Left ventricle myocardium inferior (tissue), 1 donor: ENCODE data around the gene FARS2. TPM values are rescaled to one million over a fixed set of nuclear protein-coding genes. Genes with fewer than 3 reads are reported as not detected.

Experiments used
- DNase-seq: peaks from one replicate; pipeline ENCODE4 v3.0.0-alpha.2; 2020
- H3K27ac ChIP-seq: fragments of 200-600 bp; replicated peaks from 2 replicates; pipeline ENCODE4 v1.8.0; 2021
- H3K27me3 ChIP-seq: fragments of 200-600 bp; 2 replicates; pipeline ENCODE4 v1.8.0; 2021; ENCODE audit warnings: low read depth
- H3K36me3 ChIP-seq: fragments of 200-600 bp; 2 replicates; pipeline ENCODE4 v1.8.0; 2021
- H3K4me1 ChIP-seq: fragments of 200-600 bp; 2 replicates; pipeline ENCODE4 v1.8.0; 2021
- H3K4me3 ChIP-seq: fragments of 200-600 bp; 2 replicates; pipeline ENCODE4 v1.8.0; 2021; ENCODE audit warnings: mild to moderate bottlenecking, moderate library complexity
- H3K9me3 ChIP-seq: fragments of 200-600 bp; replicated peaks from 2 replicates; pipeline ENCODE4 v1.8.0; 2021
- intact Hi-C: fragments of 100-400 bp; cut with micrococcal nuclease; formaldehyde crosslinking; loops from one replicate; pipeline ENCODE4 v1.11.0; 2022
- total RNA-seq: library from RNA; stranded (reverse); fragmentation: NEBNext Ultra II Directional; extraction: Animal tissue kit (Norgen Biotek cat#: 25700); gene quantifications from one replicate; pipeline ENCODE4 v1.2.1, GENCODE V29; 2021
- TF ChIP-seq, protein P1 (sequence below): fragments of 200-600 bp; IDR thresholded peaks from 2 replicates; pipeline ENCODE4 v1.8.0; 2021; ENCODE audit warnings: antibody characterized with exemption, mild to moderate bottlenecking, borderline replicate concordance
- donor health status: DM: no; HTN: yes; CAD: no; lungs with severe emphysema.

FARS2 gene
- total RNA-seq, 1 donor from 2014 or later: 16.7 TPM

GRCh38 chr6:5260111-5260620, 1.1 kb upstream of the FARS2 start:
- no peak for DNase-seq
- intact Hi-C loops: no loop called here
- TF ChIP-seq, protein P1, sequence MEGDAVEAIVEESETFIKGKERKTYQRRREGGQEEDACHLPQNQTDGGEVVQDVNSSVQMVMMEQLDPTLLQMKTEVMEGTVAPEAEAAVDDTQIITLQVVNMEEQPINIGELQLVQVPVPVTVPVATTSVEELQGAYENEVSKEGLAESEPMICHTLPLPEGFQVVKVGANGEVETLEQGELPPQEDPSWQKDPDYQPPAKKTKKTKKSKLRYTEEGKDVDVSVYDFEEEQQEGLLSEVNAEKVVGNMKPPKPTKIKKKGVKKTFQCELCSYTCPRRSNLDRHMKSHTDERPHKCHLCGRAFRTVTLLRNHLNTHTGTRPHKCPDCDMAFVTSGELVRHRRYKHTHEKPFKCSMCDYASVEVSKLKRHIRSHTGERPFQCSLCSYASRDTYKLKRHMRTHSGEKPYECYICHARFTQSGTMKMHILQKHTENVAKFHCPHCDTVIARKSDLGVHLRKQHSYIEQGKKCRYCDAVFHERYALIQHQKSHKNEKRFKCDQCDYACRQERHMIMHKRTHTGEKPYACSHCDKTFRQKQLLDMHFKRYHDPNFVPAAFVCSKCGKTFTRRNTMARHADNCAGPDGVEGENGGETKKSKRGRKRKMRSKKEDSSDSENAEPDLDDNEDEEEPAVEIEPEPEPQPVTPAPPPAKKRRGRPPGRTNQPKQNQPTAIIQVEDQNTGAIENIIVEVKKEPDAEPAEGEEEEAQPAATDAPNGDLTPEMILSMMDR: no peak
- H3K27ac ChIP-seq: peak overlapping the region; percentile 96
- H3K27me3 ChIP-seq: no peaks in the 10 kb centered on the region
- H3K4me1 ChIP-seq: peaks cover 35% of the 10 kb centered on the region
- H3K9me3 ChIP-seq: no peaks in the 10 kb centered on the region
- H3K4me3 ChIP-seq: peak overlapping the region; percentile 82
- H3K36me3 ChIP-seq: no peaks in the 10 kb centered on the region

DNA sequence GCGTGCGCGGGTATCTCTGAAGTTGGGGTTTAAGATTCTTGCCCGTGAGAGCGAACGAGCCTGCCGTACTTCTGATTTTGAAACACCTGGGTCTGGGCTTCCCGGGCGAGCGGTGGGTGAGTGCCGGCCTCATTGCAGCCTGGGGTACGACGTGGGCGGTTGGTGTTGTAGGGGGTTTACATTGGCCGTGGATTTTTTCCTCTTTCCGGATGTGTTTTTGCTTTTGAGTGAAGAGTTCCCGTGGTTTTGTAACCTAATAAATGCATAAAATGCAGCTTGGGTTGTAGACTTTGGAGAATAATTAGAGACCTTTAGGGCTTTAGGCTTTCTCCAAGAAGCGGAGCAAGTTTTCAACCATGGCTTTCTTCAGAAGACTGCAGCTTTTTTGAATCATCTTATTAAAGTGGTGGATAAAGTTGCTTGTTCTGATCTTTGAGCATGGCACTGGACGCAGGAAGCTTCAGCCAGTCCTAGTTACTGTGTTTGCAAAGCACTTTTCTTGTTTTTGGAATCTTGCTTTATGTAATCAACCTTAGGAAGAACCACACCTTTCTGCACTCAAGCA, 314 bp downstream of the FARS2 start:
- DNase-seq: no peak
- Histone ChIP-seq H3K36me3 (no peaks in the 10 kb centered on the region), H3K27ac (peak overlapping the region; percentile 96), H3K9me3 (no peaks in the 10 kb centered on the region), H3K27me3 (no peaks in the 10 kb centered on the region), H3K4me1 (peaks cover 35% of the 10 kb centered on the region), H3K4me3 (peak overlapping the region; percentile 82)
- TF ChIP-seq, protein P1: no peak
- intact Hi-C loops: no loop called here

- Histone ChIP-seq H3K4me1 (peaks cover 16% of the 10 kb centered on the region), H3K4me3 (no peak overlapping the region), H3K9me3 (no peaks in the 10 kb centered on the region), H3K36me3 (no peaks in the 10 kb centered on the region), H3K27me3 (no peaks in the 10 kb centered on the region), H3K27ac (no peak overlapping the region)
- TF ChIP-seq, protein P1: no peak
- intact Hi-C loops: no loop called here
- DNase-seq: no peak
These were observed 5.1 kb downstream of the FARS2 start for GRCh38 chr6:5266423-5266822.

DNA sequence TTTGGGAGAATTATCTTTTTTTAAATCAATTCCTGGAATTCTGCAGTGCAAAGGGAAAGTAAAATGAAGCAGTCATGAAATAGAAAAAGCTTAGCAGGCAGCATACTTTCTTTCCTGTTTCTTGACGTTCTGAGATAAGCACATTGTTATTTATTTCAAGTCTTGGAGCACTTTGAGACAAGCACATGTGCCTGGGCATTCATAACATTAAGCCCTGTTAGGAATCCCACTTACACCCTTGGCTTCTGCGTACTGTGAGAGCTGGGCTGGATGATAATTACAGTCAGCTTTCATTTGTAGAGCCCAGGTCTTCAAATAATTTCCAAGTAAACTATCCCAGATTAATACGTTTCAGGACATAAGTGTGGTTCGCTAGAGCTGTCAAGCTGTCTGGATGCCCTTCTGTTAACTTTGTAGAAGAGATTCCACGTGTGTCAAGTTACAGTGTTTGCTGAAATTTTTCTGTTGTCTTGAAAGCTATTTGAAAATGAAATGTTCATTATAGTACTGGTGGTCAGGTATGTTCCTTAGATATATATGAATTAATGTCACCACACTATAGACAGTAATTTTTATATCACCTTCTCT, 8.9 kb downstream of the FARS2 start:
- no peak overlapping the region for H3K27ac ChIP-seq
- no peak overlapping the region for H3K4me3 ChIP-seq
- intact Hi-C loops: no loop called here
- no peaks in the 10 kb centered on the region for H3K4me1 ChIP-seq
- no peaks in the 10 kb centered on the region for H3K27me3 ChIP-seq
- TF ChIP-seq, protein P1: no peak
- no peak for DNase-seq
- no peaks in the 10 kb centered on the region for H3K36me3 ChIP-seq
- H3K9me3 ChIP-seq: no peaks in the 10 kb centered on the region

DNA sequence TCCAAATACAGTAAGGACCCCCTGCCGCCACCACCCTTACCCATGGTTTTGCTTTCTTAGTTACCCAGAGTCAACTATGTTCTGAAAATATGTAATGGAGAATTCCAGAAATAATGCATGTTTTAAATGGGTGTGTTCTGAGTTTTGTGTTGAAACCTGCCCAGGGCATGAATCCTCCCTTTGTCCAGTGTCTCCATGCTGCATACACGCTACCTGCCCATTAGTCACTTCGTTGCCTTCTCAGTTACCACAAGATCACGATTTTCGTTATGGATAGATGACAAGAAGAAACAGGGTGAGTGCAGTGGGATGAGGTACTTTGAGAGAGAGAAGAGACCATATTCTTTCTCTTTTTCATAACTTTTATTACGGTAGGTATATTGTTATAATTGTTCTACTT, 10.6 kb downstream of the FARS2 start:
- DNase-seq: no peak
- TF ChIP-seq, protein P1: no peak
- Histone ChIP-seq H3K9me3 (no peaks in the 10 kb centered on the region), H3K27me3 (no peaks in the 10 kb centered on the region), H3K4me1 (no peaks in the 10 kb centered on the region), H3K27ac (no peak overlapping the region), H3K36me3 (no peaks in the 10 kb centered on the region), H3K4me3 (no peak overlapping the region)
- intact Hi-C loops: no loop called here
